ENCODE results near the gene SNAPC5. TPM values are rescaled to one million over a fixed set of nuclear protein-coding genes. Genes with fewer than 3 reads are reported as not detected.

The SNAPC5 gene
- 10 to 100 TPM; 46.9 to 55.5 TPM for total RNA-seq
- polyA plus RNA-seq, result 63.6 TPM

- H3K4me3 Mint-ChIP-seq, result peak within 1 kb of the TSS; percentile 96 to 99 (median 97)
These were observed at the start of gene SNAPC5 for GRCh38 chr15:66497502-66498455. Gene SNAPC5 (minus strand): TSS chr15:66497762. CDS start chr15:66497731, 31 bp downstream.

GRCh38 chr15:66545255-66545654 lies 47.7 kb upstream of the SNAPC5 start:
- Histone ChIP-seq H3K27ac (ENCODE audit: low read depth, low read length) (no peak overlapping the region), H3K9me3 (ENCODE audit: low read length) (no peaks in the 10 kb centered on the region), H3K4me3 (ENCODE audit: low read length) (no peak overlapping the region), H3K36me3 (ENCODE audit: insufficient read depth, low read length) (peaks cover 9% of the 10 kb centered on the region), H3K4me1 (ENCODE audit: insufficient read depth, low read length) (no peaks in the 10 kb centered on the region), H3K27me3 (ENCODE audit: insufficient read depth, low read length, poor library complexity, severe bottlenecking) (no peaks in the 10 kb centered on the region)
- Mint-ChIP-seq H3K4me3 (no peak overlapping the region), H3K27me3 (no peaks in the 10 kb centered on the region), H3K9me3 (no peaks in the 10 kb centered on the region), H3K36me3 (peaks cover 11 to 36% (median 21%) of the 10 kb centered on the region in 3 donors), H3K27ac (no peak overlapping the region), H3K4me1 (no peaks in the 10 kb centered on the region)
- ChIA-PET POLR2A (no interaction called here), CTCF (no interaction called here)
- DNase-seq, result no peak

More at GRCh38 chr15:66497502-66498455, at the start of gene SNAPC5:
- POLR2A ChIA-PET, result interaction anchor here (1.1 to 3.0 kb wide), 3 partner anchors 7 to 111 kb away, joined by 3 to 18 read pairs (median 3); partner anchors contain the start of genes MAP2K1 and ZWILCH
- Mint-ChIP-seq H3K9me3 (no peaks in the 10 kb centered on the region), H3K27me3 (no peaks in the 10 kb centered on the region), H3K4me1 (peaks cover 39 to 74% (median 73%) of the 10 kb centered on the region in 3 donors), H3K27ac (peak within 1 kb of the TSS; percentile 98 to 99 (median 98)), H3K36me3 (peaks cover 4 to 92% (median 24%) of the 10 kb centered on the region in 3 donors)
- Histone ChIP-seq H3K27me3 (ENCODE audit: insufficient read depth, low read length, poor library complexity, severe bottlenecking) (no peaks in the 10 kb centered on the region), H3K4me1 (ENCODE audit: insufficient read depth, low read length) (peaks cover 41% of the 10 kb centered on the region), H3K4me3 (ENCODE audit: low read length) (peak within 1 kb of the TSS; percentile 99), H3K27ac (ENCODE audit: low read depth, low read length) (peak within 1 kb of the TSS; percentile 95), H3K9me3 (ENCODE audit: low read length) (no peaks in the 10 kb centered on the region), H3K36me3 (ENCODE audit: insufficient read depth, low read length) (peaks cover 61% of the 10 kb centered on the region)
- peak; percentile 96 to 98 (median 97) for DNase-seq
- CTCF ChIA-PET, result interaction anchor here (0.7 to 4.8 kb wide), 32 partner anchors 9 to 628 kb away, joined by 3 to 95 read pairs (median 4); partner anchors contain the start of genes DIS3L, MAP2K1, RAB11A and TIPIN

DNA sequence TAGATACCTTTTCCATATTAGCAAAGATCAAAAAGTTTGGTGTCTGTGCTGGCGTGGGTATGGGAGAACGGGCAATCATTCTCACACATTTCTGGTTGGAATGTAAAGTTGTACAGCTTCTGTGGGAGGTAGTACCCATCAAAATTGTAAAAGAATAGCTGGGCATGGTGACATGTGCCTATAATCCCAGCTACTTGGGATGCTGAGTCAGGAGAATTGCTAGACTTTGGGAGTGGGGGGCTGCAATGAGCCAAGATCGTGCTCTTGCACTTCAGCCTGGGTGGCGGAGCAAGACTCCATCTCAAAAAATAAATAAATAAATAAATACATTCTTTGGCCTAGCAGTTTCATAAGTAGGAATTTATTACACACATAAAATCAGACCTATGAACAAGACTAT lies 45.3 kb upstream of the SNAPC5 start:
- no peak for DNase-seq
- CTCF ChIA-PET, result no interaction called here
- POLR2A ChIA-PET, result no interaction called here
- H3K27ac Mint-ChIP-seq, result no peak overlapping the region
- H3K36me3 Mint-ChIP-seq, result peaks cover 19 to 41% (median 24%) of the 10 kb centered on the region in 3 donors
- no peaks in the 10 kb centered on the region for H3K4me1 ChIP-seq (ENCODE audit: insufficient read depth, low read length)
- no peaks in the 10 kb centered on the region for H3K9me3 Mint-ChIP-seq
- H3K27ac ChIP-seq (ENCODE audit: low read depth, low read length), result no peak overlapping the region
- H3K9me3 ChIP-seq (ENCODE audit: low read length), result no peaks in the 10 kb centered on the region
- H3K27me3 ChIP-seq (ENCODE audit: insufficient read depth, low read length, poor library complexity, severe bottlenecking), result no peaks in the 10 kb centered on the region
- no peak overlapping the region for H3K4me3 Mint-ChIP-seq
- H3K36me3 ChIP-seq (ENCODE audit: insufficient read depth, low read length), result peaks cover 9% of the 10 kb centered on the region
- no peak overlapping the region for H3K4me3 ChIP-seq (ENCODE audit: low read length)
- no peaks in the 10 kb centered on the region for H3K4me1 Mint-ChIP-seq
- no peaks in the 10 kb centered on the region for H3K27me3 Mint-ChIP-seq

GRCh38 chr15:66535056-66535455 lies 37.5 kb upstream of the SNAPC5 start:
- Histone ChIP-seq H3K36me3 (ENCODE audit: insufficient read depth, low read length) (no peaks in the 10 kb centered on the region), H3K9me3 (ENCODE audit: low read length) (no peaks in the 10 kb centered on the region), H3K4me3 (ENCODE audit: low read length) (no peak overlapping the region), H3K4me1 (ENCODE audit: insufficient read depth, low read length) (no peaks in the 10 kb centered on the region), H3K27me3 (ENCODE audit: insufficient read depth, low read length, poor library complexity, severe bottlenecking) (no peaks in the 10 kb centered on the region), H3K27ac (ENCODE audit: low read depth, low read length) (no peak overlapping the region)
- ChIA-PET CTCF (no interaction called here), POLR2A (no interaction called here)
- peaks cover 12 to 54% (median 17%) of the 10 kb centered on the region in 3 donors for H3K36me3 Mint-ChIP-seq
- no peaks in the 10 kb centered on the region for H3K27me3 Mint-ChIP-seq
- DNase-seq, result no peak
- H3K9me3 Mint-ChIP-seq, result no peaks in the 10 kb centered on the region
- no peaks in the 10 kb centered on the region for H3K4me1 Mint-ChIP-seq
- H3K4me3 Mint-ChIP-seq, result no peak overlapping the region
- no peak overlapping the region for H3K27ac Mint-ChIP-seq

- Mint-ChIP-seq H3K27me3 (no peaks in the 10 kb centered on the region), H3K4me1 (peaks cover 0 to 1% (median 0%) of the 10 kb centered on the region in 3 donors), H3K27ac (peak overlapping the region in 3 of 8 donors; percentile 62 to 83 (median 79)), H3K36me3 (peaks cover 9 to 64% (median 14%) of the 10 kb centered on the region in 3 donors), H3K9me3 (no peaks in the 10 kb centered on the region), H3K4me3 (no peak overlapping the region)
- peaks cover 3% of the 10 kb centered on the region for H3K36me3 ChIP-seq (ENCODE audit: insufficient read depth, low read length)
- no peaks in the 10 kb centered on the region for H3K27me3 ChIP-seq (ENCODE audit: insufficient read depth, low read length, poor library complexity, severe bottlenecking)
- DNase-seq, result no peak
- ChIA-PET CTCF (interaction anchor here (0.9 to 1.3 kb wide), 2 partner anchors 19 to 26 kb away, joined by 3 to 4 read pairs; partner anchors contain the start of gene ZWILCH), POLR2A (no interaction called here)
- no peak overlapping the region for H3K4me3 ChIP-seq (ENCODE audit: low read length)
- no peak overlapping the region for H3K27ac ChIP-seq (ENCODE audit: low read depth, low read length)
- H3K9me3 ChIP-seq (ENCODE audit: low read length), result no peaks in the 10 kb centered on the region
- H3K4me1 ChIP-seq (ENCODE audit: insufficient read depth, low read length), result no peaks in the 10 kb centered on the region
These were observed 27.3 kb upstream of the SNAPC5 start for GRCh38 chr15:66524838-66525237.

GRCh38 chr15:66523926-66524325 lies 26.4 kb upstream of the SNAPC5 start:
- Mint-ChIP-seq H3K27ac (no peak overlapping the region), H3K36me3 (peaks cover 5 to 59% (median 7%) of the 10 kb centered on the region in 3 donors), H3K9me3 (no peaks in the 10 kb centered on the region), H3K27me3 (no peaks in the 10 kb centered on the region), H3K4me1 (peaks cover 0 to 1% (median 0%) of the 10 kb centered on the region in 3 donors), H3K4me3 (no peak overlapping the region)
- CTCF ChIA-PET, result interaction anchor here (0.9 to 1.3 kb wide), 2 partner anchors 19 to 25 kb away, joined by 3 to 4 read pairs; partner anchors contain the start of gene ZWILCH
- H3K27me3 ChIP-seq (ENCODE audit: insufficient read depth, low read length, poor library complexity, severe bottlenecking), result no peaks in the 10 kb centered on the region
- H3K36me3 ChIP-seq (ENCODE audit: insufficient read depth, low read length), result no peaks in the 10 kb centered on the region
- H3K4me3 ChIP-seq (ENCODE audit: low read length), result no peak overlapping the region
- no peaks in the 10 kb centered on the region for H3K9me3 ChIP-seq (ENCODE audit: low read length)
- no peak for DNase-seq
- POLR2A ChIA-PET, result no interaction called here
- no peak overlapping the region for H3K27ac ChIP-seq (ENCODE audit: low read depth, low read length)
- H3K4me1 ChIP-seq (ENCODE audit: insufficient read depth, low read length), result no peaks in the 10 kb centered on the region

DNA sequence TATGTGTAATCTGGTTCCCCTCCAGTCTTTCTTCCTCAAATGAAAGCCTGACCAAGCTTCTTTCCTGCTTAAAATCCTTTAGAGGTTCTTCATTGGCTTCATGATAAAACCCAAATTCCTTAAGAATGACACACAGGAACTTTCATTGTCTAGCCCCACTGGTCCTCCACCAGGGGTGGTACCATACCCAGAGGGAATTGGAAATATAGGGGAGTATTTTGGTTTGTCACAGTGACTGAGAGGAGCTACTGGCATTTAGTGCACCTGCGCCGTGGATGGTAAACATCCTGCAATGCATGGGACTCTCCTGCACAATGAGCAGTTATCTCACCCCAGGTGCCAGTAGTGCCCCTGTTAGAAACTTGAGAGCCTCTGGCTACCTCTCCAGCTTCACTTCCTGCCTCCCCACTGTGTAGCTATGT lies 18.4 kb upstream of the SNAPC5 start:
- Mint-ChIP-seq H3K4me1 (no peaks in the 10 kb centered on the region), H3K27me3 (no peaks in the 10 kb centered on the region), H3K9me3 (no peaks in the 10 kb centered on the region), H3K4me3 (no peak overlapping the region), H3K36me3 (peaks cover 4 to 40% (median 7%) of the 10 kb centered on the region in 3 donors), H3K27ac (no peak overlapping the region)
- no peak for DNase-seq
- no peak overlapping the region for H3K27ac ChIP-seq (ENCODE audit: low read depth, low read length)
- POLR2A ChIA-PET, result no interaction called here
- H3K9me3 ChIP-seq (ENCODE audit: low read length), result no peaks in the 10 kb centered on the region
- no peak overlapping the region for H3K4me3 ChIP-seq (ENCODE audit: low read length)
- H3K4me1 ChIP-seq (ENCODE audit: insufficient read depth, low read length), result no peaks in the 10 kb centered on the region
- CTCF ChIA-PET, result no interaction called here
- peaks cover 5% of the 10 kb centered on the region for H3K36me3 ChIP-seq (ENCODE audit: insufficient read depth, low read length)
- no peaks in the 10 kb centered on the region for H3K27me3 ChIP-seq (ENCODE audit: insufficient read depth, low read length, poor library complexity, severe bottlenecking)

- H3K27me3 Mint-ChIP-seq, result no peaks in the 10 kb centered on the region
These were observed 17.0 kb upstream of the SNAPC5 start for GRCh38 chr15:66514586-66514985.

More at GRCh38 chr15:66514586-66514985, 17.0 kb upstream of the SNAPC5 start:
- Histone ChIP-seq H3K9me3 (ENCODE audit: low read length) (no peaks in the 10 kb centered on the region), H3K4me1 (ENCODE audit: insufficient read depth, low read length) (no peaks in the 10 kb centered on the region), H3K4me3 (ENCODE audit: low read length) (no peak overlapping the region), H3K27ac (ENCODE audit: low read depth, low read length) (no peak overlapping the region), H3K27me3 (ENCODE audit: insufficient read depth, low read length, poor library complexity, severe bottlenecking) (no peaks in the 10 kb centered on the region), H3K36me3 (ENCODE audit: insufficient read depth, low read length) (peaks cover 5% of the 10 kb centered on the region)
- DNase-seq, result no peak
- Mint-ChIP-seq H3K4me1 (no peaks in the 10 kb centered on the region), H3K36me3 (peaks cover 4 to 35% (median 7%) of the 10 kb centered on the region in 3 donors), H3K9me3 (no peaks in the 10 kb centered on the region), H3K27ac (no peak overlapping the region), H3K4me3 (no peak overlapping the region)
- CTCF ChIA-PET, result interaction anchor here (0.8 to 1.6 kb wide), 2 partner anchors 9 to 17 kb away, joined by 3 read pairs; partner anchors contain the start of genes SNAPC5 and ZWILCH
- POLR2A ChIA-PET, result no interaction called here
